HEK293 (cell line): Measurements from ENCODE around the gene RLIM.

Source experiments
- BCL11B ChIP-seq: fragments of 450-650 bp; formaldehyde crosslinking; IDR thresholded peaks from 2 replicates; pipeline ENCODE4 v1.5.1; 2016; ENCODE audit warnings: low read depth, missing biosample characterization, missing genetic modification characterization
- ZBTB20 ChIP-seq: fragments of 450-650 bp; formaldehyde crosslinking; IDR thresholded peaks from 2 replicates; pipeline ENCODE4 v1.5.1; 2016; ENCODE audit warnings: missing biosample characterization, missing genetic modification characterization
- ZNF274 ChIP-seq, 2 experiments: fragments of 200-500 bp in 1 of 2; fragments of 450-650 bp in 1 of 2; sonication (Bioruptor generic) in 1 of 2; formaldehyde crosslinking in 1 of 2; IDR thresholded peaks; 2 replicates each; pipeline versions ENCODE4 v1.5.1 to v1.6.1; 2014 to 2016; ENCODE audit warnings: borderline replicate concordance in 1 of 2, inconsistent platforms in 1 of 2, low read length in 1 of 2, missing biosample characterization in 1 of 2, missing genetic modification characterization in 1 of 2
- ZNF350 ChIP-seq: fragments of 450-650 bp; formaldehyde crosslinking; IDR thresholded peaks from 2 replicates; pipeline ENCODE4 v1.5.0; 2017; ENCODE audit warnings: missing biosample characterization, mild to moderate bottlenecking, missing genetic modification characterization
- ZNF521 ChIP-seq: fragments of 450-650 bp; formaldehyde crosslinking; IDR thresholded peaks from 2 replicates; pipeline ENCODE4 v1.5.1; 2017; ENCODE audit warnings: missing biosample characterization, mild to moderate bottlenecking, missing genetic modification characterization
- TF ChIP-seq, protein P1 (sequence below): fragments of 450-650 bp; formaldehyde crosslinking; IDR thresholded peaks from 2 replicates; pipeline ENCODE4 v1.5.1; 2016; ENCODE audit warnings: missing biosample characterization, missing genetic modification characterization

DNA sequence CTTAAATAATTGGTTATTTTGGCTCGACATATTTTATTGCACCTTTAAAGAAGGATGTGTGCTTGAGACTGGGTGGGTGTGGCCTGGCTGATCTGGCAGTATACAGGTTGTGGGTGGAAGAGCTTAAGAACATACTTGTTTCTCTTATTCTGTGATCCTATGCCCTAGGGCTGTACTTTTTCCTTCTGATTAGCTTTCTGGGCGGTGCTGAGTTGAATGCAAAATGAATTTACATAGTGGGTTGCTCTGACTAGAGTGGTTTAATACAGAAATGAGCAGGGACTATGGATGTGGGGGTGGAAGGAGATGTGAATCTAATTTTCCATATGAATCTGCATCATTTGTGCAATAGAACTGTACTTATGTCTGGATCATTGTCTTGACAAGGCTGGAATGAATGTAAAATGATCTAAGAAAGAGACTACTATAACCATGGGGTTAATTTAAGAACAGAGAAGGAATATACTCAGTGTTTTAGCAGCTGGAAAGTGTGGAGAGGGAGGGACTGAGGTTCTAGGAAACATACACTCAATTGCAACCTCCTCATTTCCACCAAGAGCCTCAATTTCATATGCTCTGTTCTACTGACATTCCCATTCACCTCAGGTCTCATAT is 73.7 kb downstream of the RLIM start:
- no peak for TF ChIP-seq ZBTB20 (tag by site-specific recombination)
- TF ChIP-seq ZNF350 = no peak
- TF ChIP-seq, protein P1, sequence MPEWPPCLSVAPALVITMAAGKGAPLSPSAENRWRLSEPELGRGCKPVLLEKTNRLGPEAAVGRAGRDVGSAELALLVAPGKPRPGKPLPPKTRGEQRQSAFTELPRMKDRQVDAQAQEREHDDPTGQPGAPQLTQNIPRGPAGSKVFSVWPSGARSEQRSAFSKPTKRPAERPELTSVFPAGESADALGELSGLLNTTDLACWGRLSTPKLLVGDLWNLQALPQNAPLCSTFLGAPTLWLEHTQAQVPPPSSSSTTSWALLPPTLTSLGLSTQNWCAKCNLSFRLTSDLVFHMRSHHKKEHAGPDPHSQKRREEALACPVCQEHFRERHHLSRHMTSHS = no peak
- TF ChIP-seq BCL11B (tag by site-specific recombination) = no peak
- no peak for TF ChIP-seq ZNF521 (tag by site-specific recombination)
- TF ChIP-seq ZNF274 (IDR thresholded peaks at IDR 0.05; ENCODE audit: low read length) = no peak
- no peak for TF ChIP-seq ZNF274 (tag by site-specific recombination; IDR thresholded peaks at IDR 0.05; ENCODE audit: borderline replicate concordance)
